ENCODE data around the gene CYTH3. TPM values are rescaled to one million over a fixed set of nuclear protein-coding genes. Genes with fewer than 3 reads are reported as not detected.
A peak's percentile ranks its signal among the peaks of the same experiment; 100 is the strongest.

The CYTH3 gene
- polyA plus RNA-seq, 1 donor (not counting 4 experiments of a cell fraction or from before 2014, with no cell fraction given) = 28.4 TPM

- dilution Hi-C loops (cut with MboI; ENCODE audit: extremely low pct_ligation_motif_present, low sequenced_read_pairs) = no loop called here
- Histone ChIP-seq H3K9me1 (ENCODE audit: control insufficient read depth, extremely low read depth, insufficient read depth, low read length) (peaks cover 8% of the 10 kb centered on the region), H3K4me3 (ENCODE audit: control insufficient read depth in 2 of 3, extremely low read depth in 1 of 3, insufficient read depth in 2 of 3, low read depth in 1 of 3, low read length in 3 of 3) (no peak overlapping the region), H3K9me3 (ENCODE audit: control insufficient read depth, low read depth, low read length) (no peaks in the 10 kb centered on the region), H3K79me2 (ENCODE audit: control insufficient read depth, insufficient read depth, low read length) (peaks cover 83% of the 10 kb centered on the region), H3K4me2 (ENCODE audit: control insufficient read depth, extremely low read depth, insufficient read depth, low read depth, low read length) (no peak overlapping the region), H3K27ac (ENCODE audit: control insufficient read depth, insufficient read depth, low read length) (no peak overlapping the region), H3K36me3 (ENCODE audit: control insufficient read depth in 2 of 2, extremely low read depth in 1 of 2, insufficient read depth in 2 of 2, low read length in 2 of 2) (no peaks in the 10 kb centered on the region), H4K20me1 (ENCODE audit: control insufficient read depth, extremely low read depth, insufficient read depth, low read length) (peaks cover 4% of the 10 kb centered on the region), H3K9ac (ENCODE audit: control insufficient read depth, extremely low read depth, insufficient read depth, low read length) (no peak overlapping the region), H2AFZ (ENCODE audit: control insufficient read depth, low read length) (no peak overlapping the region), H3K27me3 (ENCODE audit: control insufficient read depth, extremely low read depth, insufficient read depth, low read length) (no peaks in the 10 kb centered on the region), H3K4me1 (ENCODE audit: control insufficient read depth, extremely low read depth, insufficient read depth, low read length) (peaks cover 34% of the 10 kb centered on the region)
- FAIRE-seq = no peak
- DNase-seq (ENCODE audit: low read depth, low spot score) = no peak
- TF ChIP-seq CTCF (optimal IDR thresholded peaks at IDR 0.05 in 1 of 3, IDR thresholded peaks at IDR 0.05 in 1 of 3, conservative IDR thresholded peaks at IDR 0.05 in 1 of 3; ENCODE audit: extremely low read depth in 1 of 3, insufficient read depth in 2 of 3, low read length in 3 of 3) (no peak), EZH2 (IDR thresholded peaks at IDR 0.05; ENCODE audit: low read length) (no peak)
Observed at GRCh38 chr7:6251653-6252052, 20.8 kb downstream of the CYTH3 start.

- Histone ChIP-seq H3K4me2 (ENCODE audit: control insufficient read depth, extremely low read depth, insufficient read depth, low read depth, low read length) (peak overlapping the region; percentile 29), H3K27me3 (ENCODE audit: control insufficient read depth, extremely low read depth, insufficient read depth, low read length) (no peaks in the 10 kb centered on the region), H2AFZ (ENCODE audit: control insufficient read depth, low read length) (no peak overlapping the region), H4K20me1 (ENCODE audit: control insufficient read depth, extremely low read depth, insufficient read depth, low read length) (peaks cover 6% of the 10 kb centered on the region), H3K9me1 (ENCODE audit: control insufficient read depth, extremely low read depth, insufficient read depth, low read length) (peaks cover 8% of the 10 kb centered on the region), H3K27ac (ENCODE audit: control insufficient read depth, insufficient read depth, low read length) (peak overlapping the region; percentile 72), H3K36me3 (ENCODE audit: control insufficient read depth in 2 of 2, extremely low read depth in 1 of 2, insufficient read depth in 2 of 2, low read length in 2 of 2) (no peaks in the 10 kb centered on the region), H3K4me3 (ENCODE audit: control insufficient read depth in 2 of 3, extremely low read depth in 1 of 3, insufficient read depth in 2 of 3, low read depth in 1 of 3, low read length in 3 of 3) (no peak overlapping the region), H3K9ac (ENCODE audit: control insufficient read depth, extremely low read depth, insufficient read depth, low read length) (no peak overlapping the region), H3K79me2 (ENCODE audit: control insufficient read depth, insufficient read depth, low read length) (peaks cover 83% of the 10 kb centered on the region), H3K4me1 (ENCODE audit: control insufficient read depth, extremely low read depth, insufficient read depth, low read length) (peaks cover 34% of the 10 kb centered on the region), H3K9me3 (ENCODE audit: control insufficient read depth, low read depth, low read length) (no peaks in the 10 kb centered on the region)
- FAIRE-seq (peak; percentile 89), DNase-seq (ENCODE audit: low read depth, low spot score) (peak; percentile 69)
- dilution Hi-C loops (cut with MboI; ENCODE audit: extremely low pct_ligation_motif_present, low sequenced_read_pairs) = no loop called here
- no peak for TF ChIP-seq EZH2 (IDR thresholded peaks at IDR 0.05; ENCODE audit: low read length)
Observed at GRCh38 chr7:6250364-6250833, 22.0 kb downstream of the CYTH3 start.

GRCh38 chr7:6249043-6249442 is 23.4 kb downstream of the CYTH3 start:
- no peaks in the 10 kb centered on the region for H3K36me3 ChIP-seq (ENCODE audit: control insufficient read depth in 2 of 2, extremely low read depth in 1 of 2, insufficient read depth in 2 of 2, low read length in 2 of 2)
- peak overlapping the region; percentile 57 for H3K27ac ChIP-seq (ENCODE audit: control insufficient read depth, insufficient read depth, low read length)
- peaks cover 6% of the 10 kb centered on the region for H4K20me1 ChIP-seq (ENCODE audit: control insufficient read depth, extremely low read depth, insufficient read depth, low read length)
- FAIRE-seq (no peak), DNase-seq (ENCODE audit: low read depth, low spot score) (no peak)
- dilution Hi-C loops (cut with MboI; ENCODE audit: extremely low pct_ligation_motif_present, low sequenced_read_pairs) = no loop called here
- no peak overlapping the region for H3K4me2 ChIP-seq (ENCODE audit: control insufficient read depth, extremely low read depth, insufficient read depth, low read depth, low read length)
- H3K27me3 ChIP-seq (ENCODE audit: control insufficient read depth, extremely low read depth, insufficient read depth, low read length) = no peaks in the 10 kb centered on the region
- H3K79me2 ChIP-seq (ENCODE audit: control insufficient read depth, insufficient read depth, low read length) = peaks cover 80% of the 10 kb centered on the region
- no peaks in the 10 kb centered on the region for H3K9me3 ChIP-seq (ENCODE audit: control insufficient read depth, low read depth, low read length)
- no peak overlapping the region for H3K4me3 ChIP-seq (ENCODE audit: control insufficient read depth in 2 of 3, extremely low read depth in 1 of 3, insufficient read depth in 2 of 3, low read depth in 1 of 3, low read length in 3 of 3)
- H3K4me1 ChIP-seq (ENCODE audit: control insufficient read depth, extremely low read depth, insufficient read depth, low read length) = peaks cover 37% of the 10 kb centered on the region
- TF ChIP-seq CTCF (optimal IDR thresholded peaks at IDR 0.05 in 1 of 3, IDR thresholded peaks at IDR 0.05 in 1 of 3, conservative IDR thresholded peaks at IDR 0.05 in 1 of 3; ENCODE audit: extremely low read depth in 1 of 3, insufficient read depth in 2 of 3, low read length in 3 of 3) = no peak
- TF ChIP-seq EZH2 (IDR thresholded peaks at IDR 0.05; ENCODE audit: low read length) = no peak
- peaks cover 8% of the 10 kb centered on the region for H3K9me1 ChIP-seq (ENCODE audit: control insufficient read depth, extremely low read depth, insufficient read depth, low read length)
- no peak overlapping the region for H3K9ac ChIP-seq (ENCODE audit: control insufficient read depth, extremely low read depth, insufficient read depth, low read length)
- H2AFZ ChIP-seq (ENCODE audit: control insufficient read depth, low read length) = no peak overlapping the region
